Activated gamma-delta T cell treated with anti-CD3 and anti-CD28 coated beads, Interleukin-2, amount 50 U/mL, for 16 hours (primary cell): Measurements from ENCODE around the gene SMTNL1.
A peak's percentile ranks its signal among the peaks of the same experiment; 100 is the strongest.
"Not testable (repeated sequence)": the region's sequence is repeated elsewhere in the genome, so short reads cannot be mapped to it uniquely, and the experiment has no call there.

Experiments used
- DNase-seq: peaks from one replicate; pipeline ENCODE4 v3.0.0-alpha.2; 2020; ENCODE audit warnings: low read depth

Gene SMTNL1

DNA sequence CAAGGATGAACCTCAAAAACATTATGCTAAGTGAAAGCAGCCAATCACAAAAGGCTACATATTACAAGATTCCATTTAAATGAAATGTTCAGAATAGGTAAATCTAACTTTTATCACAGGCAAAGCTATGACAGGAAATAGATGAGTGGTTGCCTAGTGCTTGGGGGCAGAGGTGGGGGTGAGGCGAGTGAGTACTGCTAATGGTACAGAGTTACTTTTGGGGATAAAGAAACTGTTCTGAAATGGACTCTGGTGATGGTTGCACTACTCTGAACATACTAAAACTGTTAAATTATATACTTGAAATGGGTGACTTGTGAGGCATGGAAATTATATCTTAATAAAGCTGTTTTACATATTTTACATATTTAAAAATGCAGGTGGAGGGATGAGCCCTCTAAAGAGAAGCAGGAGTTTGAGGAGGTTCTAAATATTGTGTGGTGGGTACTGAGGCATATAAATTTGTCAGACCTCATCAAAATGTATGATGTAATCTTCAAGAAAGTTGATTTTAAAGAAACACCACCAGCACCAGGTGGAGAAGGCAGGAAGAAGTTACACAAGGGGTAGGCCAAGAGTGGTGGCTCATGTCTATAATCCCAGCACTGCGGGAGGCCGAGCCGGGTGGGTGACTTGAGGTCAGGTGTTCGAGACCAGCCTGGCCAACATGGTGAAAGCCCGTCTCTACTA lies 25.5 kb upstream of the SMTNL1 start:
- DNase-seq: no peak

DNA sequence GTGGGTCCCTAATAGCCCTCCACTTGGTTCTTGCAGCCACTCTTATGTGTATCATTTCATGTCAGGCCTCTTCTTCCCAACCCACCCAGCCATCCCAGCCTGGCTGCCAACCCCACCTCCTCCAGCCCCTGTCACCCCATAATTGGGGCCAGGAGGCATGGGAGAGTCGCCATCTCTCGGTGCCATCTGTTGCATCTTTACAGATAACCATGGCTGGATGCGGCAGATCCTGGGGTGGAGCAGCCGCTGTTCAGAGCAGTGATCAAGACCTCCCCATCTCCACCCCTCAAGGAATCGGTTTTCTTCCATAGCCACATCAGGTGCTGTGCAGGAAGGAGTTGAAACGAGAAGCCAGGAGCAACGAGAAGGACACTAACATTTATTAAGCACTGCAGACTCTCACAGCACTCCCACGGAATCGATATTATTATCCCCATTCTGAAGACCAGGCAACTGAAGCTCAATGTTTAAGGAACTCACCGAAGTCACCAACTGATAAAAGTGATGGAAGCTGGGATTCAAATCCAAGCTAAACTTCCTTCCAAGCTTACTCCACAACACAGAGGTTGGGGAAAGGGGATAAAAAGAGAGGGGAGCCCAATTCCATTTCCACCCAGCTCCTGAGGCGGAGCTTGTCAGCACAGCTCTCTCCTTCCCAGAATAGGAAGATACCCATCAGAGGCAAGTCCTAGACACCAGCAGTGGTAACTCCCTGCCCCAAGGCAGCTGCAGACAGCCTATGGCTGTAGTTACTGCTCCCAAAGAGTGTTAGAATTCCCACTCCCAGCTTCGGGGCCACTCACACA lies 24.5 kb upstream of the SMTNL1 start:
- DNase-seq: no peak

- DNase-seq: no peak
These were observed 24.0 kb upstream of the SMTNL1 start for GRCh38 chr11:57513452-57513795.

DNA sequence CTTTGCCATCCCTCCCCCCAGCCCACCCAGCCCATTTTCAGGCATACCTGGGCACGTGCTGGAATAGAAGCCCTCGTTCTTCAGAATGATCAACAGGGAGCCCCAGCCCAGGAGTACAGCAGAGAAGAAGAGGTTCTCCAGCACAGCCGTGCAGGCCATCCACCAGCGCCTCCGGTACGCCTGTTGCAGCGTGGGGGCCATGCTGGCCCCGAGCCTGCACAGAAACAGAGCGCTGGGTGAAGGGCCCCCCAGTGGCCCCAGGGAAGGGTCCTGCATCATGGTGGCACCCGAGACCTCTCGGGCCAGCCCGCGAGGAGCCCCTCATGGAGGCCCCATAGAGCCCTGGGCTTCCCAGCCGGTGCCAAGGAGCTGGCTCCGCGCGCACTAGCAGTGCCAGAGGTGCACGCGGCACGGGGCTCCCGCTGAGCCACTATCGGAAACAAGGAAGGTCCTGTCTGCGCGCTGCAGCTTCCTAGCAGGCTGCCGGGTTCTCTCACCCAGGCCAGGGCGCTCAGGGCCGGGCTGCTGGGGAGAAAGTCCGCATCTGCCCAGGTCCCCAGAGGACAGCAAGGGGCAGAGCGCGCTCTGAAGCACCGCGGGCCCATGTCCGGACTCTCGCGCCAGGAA lies 23.4 kb upstream of the SMTNL1 start:
- DNase-seq: no peak

GRCh38 chr11:57514538-57515331 lies 22.7 kb upstream of the SMTNL1 start:
- DNase-seq: no peak

DNA sequence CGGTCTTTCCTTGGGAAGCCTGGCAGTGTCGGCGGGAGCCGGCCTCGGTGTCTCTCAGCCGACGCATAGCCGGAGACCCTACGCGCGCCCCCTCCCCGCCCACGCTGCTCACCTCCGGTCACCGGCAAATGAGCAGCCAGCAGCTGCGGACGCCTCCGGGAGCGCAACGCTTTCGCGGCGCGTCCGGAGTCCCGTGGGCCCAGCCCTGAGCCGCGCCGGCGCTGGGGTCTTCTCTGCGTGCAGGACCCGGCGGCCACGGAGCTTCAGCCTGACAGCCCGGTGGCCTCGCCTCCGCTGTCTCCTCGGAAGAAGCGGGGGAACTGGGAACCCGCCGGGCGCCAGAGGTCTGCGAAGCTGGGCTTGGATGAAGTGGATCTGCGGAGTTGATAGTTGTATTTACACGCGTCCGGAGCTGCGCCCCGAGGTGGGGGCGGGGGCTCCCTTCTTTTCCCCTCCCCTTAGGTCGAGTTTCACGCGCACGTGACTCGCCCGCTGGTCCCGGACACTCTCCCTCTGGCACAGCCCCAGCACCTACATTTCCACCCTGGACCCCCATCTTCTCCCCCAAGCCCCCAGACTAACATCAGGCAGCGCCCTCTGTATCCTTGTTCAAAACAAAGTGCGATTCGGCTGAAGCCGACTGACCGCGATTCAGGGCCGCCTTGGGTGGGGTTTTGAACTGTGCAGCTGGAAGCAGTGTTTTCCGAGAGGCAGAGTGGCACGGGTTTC lies 21.9 kb upstream of the SMTNL1 start, which contains the start of gene SLC43A1:
TSS of gene SLC43A1 (minus strand) at position 371 of the 729 bp plus-strand sequence. CDS start 1,591 bp downstream, outside the sequence.
- DNase-seq: no peak

- no peak for DNase-seq
These were observed 21.3 kb upstream of the SMTNL1 start for GRCh38 chr11:57516061-57516443.

- no peak for DNase-seq
These were observed 16.3 kb upstream of the SMTNL1 start for GRCh38 chr11:57521116-57521515.

DNA sequence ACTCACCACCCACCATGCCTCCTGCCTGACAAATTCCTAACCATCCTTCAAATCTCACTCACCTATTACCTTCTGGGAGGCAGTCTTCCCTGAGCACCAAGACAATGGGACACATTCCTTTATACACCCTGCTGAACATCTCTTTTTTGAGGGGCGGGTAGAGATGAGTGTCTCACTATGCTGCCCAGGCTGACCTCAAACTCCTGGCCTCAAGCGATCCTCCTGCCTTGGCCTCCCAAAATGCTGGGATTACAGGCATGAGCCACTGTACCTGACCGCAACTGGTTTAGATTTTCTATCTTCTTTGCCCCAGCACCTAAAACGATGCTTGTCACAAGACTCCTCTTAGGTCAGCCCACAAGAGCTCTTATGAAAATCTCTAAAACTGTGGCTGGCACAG lies 14.0 kb upstream of the SMTNL1 start:
- no peak for DNase-seq

DNA sequence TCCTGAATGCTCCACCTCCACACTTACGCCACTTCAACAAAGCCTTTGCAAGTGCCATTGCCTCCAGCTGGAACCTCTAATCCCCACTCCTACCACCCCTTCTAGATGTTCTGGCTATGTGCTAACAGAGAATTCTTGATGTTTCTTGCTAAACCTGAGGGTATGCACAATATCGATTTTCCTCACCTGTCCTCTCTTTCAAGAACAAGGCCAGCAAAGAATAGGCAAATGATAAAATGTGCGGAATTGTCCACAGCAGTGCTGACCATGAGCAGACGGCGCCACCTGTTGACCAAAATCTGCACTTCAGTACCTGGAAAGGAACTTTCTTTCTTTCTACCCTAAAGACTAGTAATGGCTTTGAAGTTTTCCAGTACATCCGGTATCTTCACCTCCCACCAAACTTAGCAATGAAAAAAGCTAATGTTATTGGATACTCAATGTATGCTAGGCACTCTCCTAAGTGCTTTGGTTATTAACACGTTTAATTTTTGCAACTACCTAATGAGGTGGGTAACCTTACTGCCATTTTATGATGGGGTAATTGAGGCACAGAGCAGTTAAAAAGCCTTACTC lies 10.3 kb upstream of the SMTNL1 start:
- DNase-seq: peak; percentile 57

GRCh38 chr11:57529012-57529411 lies 8.4 kb upstream of the SMTNL1 start:
- DNase-seq: no peak

DNA sequence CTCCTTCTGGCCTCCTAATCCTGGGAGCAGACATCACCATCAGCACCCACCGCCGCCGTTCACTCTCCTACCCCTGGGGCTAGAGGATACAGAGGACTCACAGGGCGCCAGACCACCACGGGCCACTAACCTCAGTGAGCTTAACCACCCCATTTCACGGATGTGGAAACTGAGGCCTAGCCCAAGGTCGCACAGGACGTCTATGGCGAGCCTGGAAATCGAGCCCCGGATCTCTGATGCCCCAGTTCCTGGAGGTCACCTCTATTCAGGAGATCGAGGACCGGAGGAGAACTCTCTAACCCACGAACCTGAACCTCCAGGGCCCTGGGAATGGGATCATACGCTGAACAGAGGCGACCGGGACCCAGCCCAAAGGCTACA lies 7.2 kb upstream of the SMTNL1 start:
- DNase-seq: no peak

DNA sequence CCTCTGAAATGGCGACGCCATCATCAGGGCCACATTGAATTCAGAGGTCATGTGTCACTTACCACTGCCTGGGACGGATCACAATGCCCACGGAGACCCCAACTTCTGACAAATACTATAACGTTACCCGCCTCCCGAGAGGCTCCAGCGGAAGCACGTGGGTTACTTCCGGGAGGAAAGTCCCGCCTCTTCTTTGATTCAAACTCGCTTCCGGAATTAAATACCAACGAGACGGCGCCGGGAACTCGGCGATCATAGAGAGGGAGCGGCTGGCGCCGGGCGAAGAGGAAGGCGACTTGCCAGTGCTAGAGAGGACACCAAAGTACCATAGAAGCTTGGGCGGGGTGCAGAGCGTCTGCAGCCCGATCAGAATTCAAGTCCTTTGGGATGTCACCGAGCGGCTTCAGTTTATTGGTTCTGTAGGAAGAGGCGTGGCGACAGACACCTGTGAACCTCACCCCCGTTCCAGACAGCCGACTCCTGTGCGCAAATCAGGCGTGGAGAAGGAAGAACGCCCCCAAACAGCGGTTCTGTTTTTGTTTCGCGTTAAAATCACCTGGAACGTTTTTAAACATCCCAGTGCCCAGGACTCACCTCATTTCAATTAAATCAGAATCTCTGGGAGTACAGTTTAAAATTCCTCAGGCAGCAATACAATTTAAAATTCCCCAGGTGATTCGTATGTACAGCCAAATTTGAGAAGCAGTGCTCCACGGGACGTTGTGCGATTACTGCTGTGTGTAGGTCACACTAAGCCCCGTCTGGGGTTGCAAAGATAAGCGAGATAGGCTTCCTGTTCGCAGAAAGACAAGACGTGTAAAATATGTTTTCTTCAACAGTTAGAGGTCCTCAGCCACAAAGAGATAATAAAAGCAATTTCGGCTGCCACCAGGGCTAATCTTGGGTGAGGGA lies 6.5 kb upstream of the SMTNL1 start, which contains the start of gene TIMM10:
TSS of gene TIMM10 (minus strand) at position 159 of the 912 bp plus-strand sequence. CDS start 565 bp downstream, outside the sequence.
- peak; percentile 86 for DNase-seq

GRCh38 chr11:57534449-57534848 lies 2.9 kb upstream of the SMTNL1 start:
- DNase-seq: not testable (repeated sequence)

DNA sequence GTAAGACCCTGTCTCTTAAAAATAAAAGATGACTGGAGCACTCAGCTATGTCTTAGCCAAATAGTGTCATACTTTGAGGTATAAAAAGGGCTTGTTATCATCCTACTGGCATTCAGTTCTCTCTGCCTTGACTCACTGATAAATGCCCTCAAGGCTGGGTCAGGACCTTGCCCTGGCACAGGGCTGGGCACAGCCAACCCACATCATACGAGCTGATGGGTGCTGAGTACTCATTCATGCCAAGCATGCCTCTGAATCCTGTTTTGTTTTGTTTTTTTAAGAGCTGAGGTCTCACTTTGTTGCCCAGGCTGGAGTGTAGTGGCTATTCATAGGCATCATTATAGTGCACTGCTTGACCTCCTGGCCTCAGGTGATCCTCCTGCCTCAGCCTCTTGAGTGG lies 1.9 kb downstream of the SMTNL1 start:
- no peak for DNase-seq

GRCh38 chr11:57541169-57541568 lies 3.8 kb downstream of the SMTNL1 start:
- no peak for DNase-seq

DNA sequence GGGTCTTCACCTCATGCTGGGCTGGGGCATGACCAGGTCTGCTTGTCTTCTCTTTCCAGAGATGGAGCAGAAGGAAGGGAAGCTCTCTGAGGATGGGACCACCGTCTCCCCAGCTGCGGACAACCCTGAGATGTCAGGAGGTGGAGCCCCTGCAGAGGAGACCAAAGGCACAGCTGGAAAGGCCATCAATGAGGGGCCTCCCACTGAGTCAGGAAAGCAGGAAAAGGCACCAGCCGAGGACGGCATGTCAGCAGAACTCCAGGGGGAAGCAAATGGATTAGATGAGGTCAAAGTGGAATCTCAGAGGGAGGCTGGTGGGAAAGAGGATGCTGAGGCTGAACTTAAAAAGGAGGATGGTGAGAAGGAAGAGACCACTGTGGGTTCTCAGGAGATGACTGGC lies 5.2 kb downstream of the SMTNL1 start:
- DNase-seq: no peak

DNA sequence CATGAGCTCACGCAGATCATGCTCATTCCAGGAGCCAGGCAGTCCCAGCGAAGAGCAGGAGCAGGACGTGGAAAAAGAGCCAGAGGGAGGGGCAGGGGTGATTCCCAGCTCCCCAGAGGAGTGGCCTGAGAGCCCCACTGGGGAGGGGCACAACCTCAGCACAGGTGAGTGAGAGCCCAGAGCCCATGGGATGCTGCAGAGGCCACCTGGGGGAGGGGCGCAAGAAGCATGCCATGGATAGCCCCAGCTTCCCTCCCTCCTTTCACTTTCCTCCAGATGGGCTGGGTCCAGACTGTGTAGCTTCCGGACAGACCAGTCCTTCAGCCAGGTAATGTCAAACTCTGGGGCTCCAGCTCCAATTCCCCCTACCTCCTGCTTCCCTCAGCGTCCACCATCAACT lies 6.2 kb downstream of the SMTNL1 start:
- no peak for DNase-seq

GRCh38 chr11:57544566-57544965 lies 7.2 kb downstream of the SMTNL1 start:
- no peak for DNase-seq

DNA sequence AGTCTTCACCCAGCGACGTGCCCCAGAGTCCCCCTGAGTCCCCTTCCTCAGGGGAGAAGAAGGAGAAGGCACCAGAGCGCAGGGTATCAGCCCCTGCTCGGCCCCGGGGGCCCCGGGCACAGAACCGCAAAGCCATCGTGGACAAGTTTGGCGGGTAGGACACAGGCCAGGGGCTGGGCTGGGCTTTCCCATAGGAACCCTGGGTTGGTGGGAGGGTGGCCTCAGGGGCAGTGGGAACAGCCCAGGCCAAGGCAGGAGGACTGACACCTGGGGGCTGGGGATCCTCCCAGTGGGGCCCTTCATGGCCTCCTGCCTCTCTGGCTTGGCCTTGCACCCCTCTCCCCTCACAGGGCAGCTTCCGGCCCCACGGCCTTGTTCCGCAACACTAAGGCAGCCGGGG lies 8.5 kb downstream of the SMTNL1 start:
- no peak for DNase-seq
